CD4-positive, alpha-beta T cell treated with Interleukin-6 at 100 ng/mL for 8 hours (primary cell): Measurements from ENCODE around the gene SMAD2.
"Not testable (repeated sequence)": the region's sequence is repeated elsewhere in the genome, so short reads cannot be mapped to it uniquely, and the experiment has no call there.

Experiments
- DNase-seq: peaks from one replicate; pipeline ENCODE4 v3.0.0-alpha.2; 2020; ENCODE audit warnings: mixed read lengths, low spot score

The SMAD2 gene

GRCh38 chr18:47793609-47794008 lies 136.8 kb downstream of the SMAD2 start:
- DNase-seq = no peak

- no peak for DNase-seq
Measured at GRCh38 chr18:47791461-47791985, 138.9 kb downstream of the SMAD2 start.

GRCh38 chr18:47790036-47790435 lies 140.4 kb downstream of the SMAD2 start:
- no peak for DNase-seq

- DNase-seq = no peak
Measured at GRCh38 chr18:47788621-47789020, 141.8 kb downstream of the SMAD2 start.

GRCh38 chr18:47781561-47781960 lies 148.9 kb downstream of the SMAD2 start:
- no peak for DNase-seq

GRCh38 chr18:47780011-47780725 lies 150.3 kb downstream of the SMAD2 start:
- DNase-seq = no peak

GRCh38 chr18:47779381-47779780 lies 151.1 kb downstream of the SMAD2 start:
- DNase-seq = no peak

- DNase-seq = no peak
Measured at GRCh38 chr18:47777626-47778025, 152.8 kb downstream of the SMAD2 start.

- no peak for DNase-seq
Measured at GRCh38 chr18:47775961-47776360, 154.5 kb downstream of the SMAD2 start.

- no peak for DNase-seq
Measured at GRCh38 chr18:47773931-47774330, 156.5 kb downstream of the SMAD2 start.

GRCh38 chr18:47772374-47773248 lies 157.8 kb downstream of the SMAD2 start:
- DNase-seq = peak; percentile 35

GRCh38 chr18:47771922-47772321 lies 158.5 kb downstream of the SMAD2 start:
- DNase-seq = no peak

- no peak for DNase-seq
Measured at GRCh38 chr18:47767699-47768098, 162.8 kb downstream of the SMAD2 start.

- DNase-seq = not testable (repeated sequence)
Measured at GRCh38 chr18:47767198-47767597, 163.3 kb downstream of the SMAD2 start.
